Measurements from ENCODE around the gene CELSR2.

The CELSR2 gene

GRCh38 chr1:109229531-109230127 is 19.7 kb upstream of the CELSR2 start:
- no peak for DNase-seq (ENCODE audit: low read depth)
- no peak for TF ChIP-seq CTCF (conservative IDR thresholded peaks at IDR 0.05; ENCODE audit: low read length)
- no peak overlapping the region for H3K4me3 ChIP-seq (ENCODE audit: low read length)

DNA sequence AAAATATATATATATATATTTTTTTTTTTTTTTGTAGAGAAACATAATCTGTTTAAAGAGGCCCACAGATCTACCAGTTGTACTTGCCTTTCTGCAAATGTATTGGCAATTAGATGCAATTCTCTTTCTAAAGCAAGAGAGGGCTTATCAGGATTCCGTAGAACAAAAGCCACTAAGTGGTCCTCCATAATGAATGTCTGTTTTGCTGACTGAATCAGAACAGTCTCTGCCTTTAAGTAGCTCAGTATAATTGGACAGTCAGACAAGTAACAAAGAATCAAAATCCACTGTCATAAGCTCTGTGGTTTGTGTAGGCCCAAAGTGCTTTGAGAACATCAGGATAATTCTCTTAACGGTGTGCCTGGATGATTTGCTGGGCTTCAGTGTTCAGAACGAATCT is 18.3 kb upstream of the CELSR2 start:
- no peak for DNase-seq (ENCODE audit: low read depth)
- no peak for TF ChIP-seq CTCF (conservative IDR thresholded peaks at IDR 0.05; ENCODE audit: low read length)
- no peak overlapping the region for H3K4me3 ChIP-seq (ENCODE audit: low read length)

GRCh38 chr1:109235137-109235536 is 14.2 kb upstream of the CELSR2 start:
- TF ChIP-seq CTCF (conservative IDR thresholded peaks at IDR 0.05; ENCODE audit: low read length), result no peak
- no peak for DNase-seq (ENCODE audit: low read depth)
- H3K4me3 ChIP-seq (ENCODE audit: low read length), result no peak overlapping the region

DNA sequence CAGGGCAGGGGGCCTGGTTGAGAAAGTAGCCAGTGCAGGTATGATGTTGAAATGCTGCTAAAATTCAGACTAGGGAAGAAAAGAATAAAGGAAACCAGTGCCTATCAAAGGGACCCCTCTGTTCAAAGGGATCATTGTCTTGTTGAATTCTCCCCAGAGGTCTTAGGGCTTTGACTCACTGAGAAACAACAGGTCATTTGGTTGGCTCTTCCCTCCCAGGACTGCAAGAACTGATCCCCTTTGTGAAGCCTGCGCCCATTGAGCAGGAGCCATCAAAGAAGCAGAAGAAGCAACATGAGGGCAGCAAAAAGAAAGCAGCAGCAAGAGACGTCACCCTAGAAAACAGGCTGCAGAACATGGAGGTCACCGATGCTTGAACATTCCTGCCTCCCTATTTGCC is 11.8 kb upstream of the CELSR2 start:
- TF ChIP-seq CTCF (conservative IDR thresholded peaks at IDR 0.05; ENCODE audit: low read length), result no peak
- no peak overlapping the region for H3K4me3 ChIP-seq (ENCODE audit: low read length)
- DNase-seq (ENCODE audit: low read depth), result no peak

GRCh38 chr1:109238382-109238781 is 11.0 kb upstream of the CELSR2 start:
- no peak for DNase-seq (ENCODE audit: low read depth)
- H3K4me3 ChIP-seq (ENCODE audit: low read length), result no peak overlapping the region
- no peak for TF ChIP-seq CTCF (conservative IDR thresholded peaks at IDR 0.05; ENCODE audit: low read length)

- H3K4me3 ChIP-seq (ENCODE audit: low read length), result no peak overlapping the region
- DNase-seq (ENCODE audit: low read depth), result no peak
- no peak for TF ChIP-seq CTCF (conservative IDR thresholded peaks at IDR 0.05; ENCODE audit: low read length)
Measured at GRCh38 chr1:109239047-109239408, 10.3 kb upstream of the CELSR2 start.

DNA sequence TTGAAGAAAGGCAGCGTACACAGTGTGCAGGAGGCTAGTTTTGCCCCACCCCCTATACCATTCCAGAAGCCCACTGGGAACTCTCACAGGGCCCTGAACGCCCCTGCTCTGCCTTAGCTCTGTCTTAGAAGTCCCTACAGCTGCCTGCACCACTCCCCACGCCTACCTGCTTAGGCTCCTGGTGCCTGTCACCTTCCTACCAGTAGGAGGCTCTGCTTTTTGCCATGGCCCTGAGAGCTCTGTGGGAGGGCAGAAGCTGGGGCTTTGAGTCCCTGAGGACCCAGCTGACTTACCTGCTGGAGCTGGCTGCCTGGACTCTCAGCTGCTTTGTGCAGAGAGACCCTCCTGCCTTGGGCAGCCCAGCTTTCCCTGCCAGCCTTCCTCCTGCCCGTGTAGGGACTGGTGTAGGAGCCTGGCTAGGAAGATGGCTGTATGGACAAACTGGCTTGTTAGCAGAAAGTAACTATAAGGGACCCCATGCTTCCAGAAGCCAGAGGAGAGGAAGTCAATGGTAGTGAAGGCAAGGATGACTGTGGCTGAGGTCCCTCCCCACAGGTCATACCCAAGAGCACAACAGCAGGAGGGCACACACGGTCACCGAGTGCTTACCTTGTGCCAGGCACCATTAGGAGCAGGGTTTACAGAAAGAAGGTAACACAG is 9.8 kb upstream of the CELSR2 start:
- peak; percentile 45 for DNase-seq (ENCODE audit: low read depth)
- TF ChIP-seq CTCF (conservative IDR thresholded peaks at IDR 0.05; ENCODE audit: low read length), result peak; percentile 65
- H3K4me3 ChIP-seq (ENCODE audit: low read length), result no peak overlapping the region

Measured in AG10803 (cell line).